Stimulated activated naive CD4-positive, alpha-beta T cell (primary cell): ENCODE measurements around the gene NOD1.
"Not testable (repeated sequence)": the region's sequence is repeated elsewhere in the genome, so short reads cannot be mapped to it uniquely, and the experiment has no call there.

Experiments
- DNase-seq, 6 experiments: peaks; one replicate each; lab custom pipeline; 2025; lab: John Stamatoyannopoulos, UW

The NOD1 gene

DNA sequence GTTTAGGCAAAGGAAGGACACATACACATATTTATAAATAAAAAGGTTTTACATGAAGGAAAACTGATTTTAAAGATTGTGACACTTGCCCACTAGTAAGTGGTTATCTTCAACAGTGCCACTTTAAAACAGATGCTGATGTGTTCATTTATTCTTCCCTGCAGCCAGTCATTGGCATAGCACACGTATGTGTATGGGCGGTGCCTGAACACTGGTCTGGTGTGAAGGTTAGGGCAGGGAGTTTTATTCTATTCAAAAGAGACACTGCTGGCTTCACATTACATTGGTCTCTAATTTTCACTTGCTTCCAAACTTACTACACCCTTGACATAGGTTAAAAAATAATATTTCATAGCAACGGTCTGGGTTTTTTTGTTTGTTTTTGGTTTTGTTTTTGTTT, 57.9 kb downstream of the NOD1 start:
- no peak for DNase-seq

DNA sequence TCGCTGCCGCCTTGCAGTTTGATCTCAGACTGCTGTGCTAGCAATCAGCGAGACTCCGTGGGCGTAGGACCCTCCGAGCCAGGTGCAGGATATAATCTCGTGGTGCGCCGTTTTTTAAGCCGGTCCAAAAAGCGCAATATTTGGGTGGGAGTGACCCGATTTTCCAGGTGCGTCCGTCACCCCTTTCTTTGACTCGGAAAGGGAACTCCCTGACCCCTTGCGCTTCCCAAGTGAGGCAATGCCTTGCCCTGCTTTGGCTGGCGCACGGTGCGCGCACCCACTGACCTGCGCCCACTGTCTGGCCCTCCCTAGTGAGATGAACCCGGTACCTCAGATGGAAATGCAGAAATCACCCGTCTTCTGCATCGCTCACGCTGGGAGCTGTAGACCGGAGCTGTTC, 58.5 kb downstream of the NOD1 start:
- not testable (repeated sequence) for DNase-seq

DNA sequence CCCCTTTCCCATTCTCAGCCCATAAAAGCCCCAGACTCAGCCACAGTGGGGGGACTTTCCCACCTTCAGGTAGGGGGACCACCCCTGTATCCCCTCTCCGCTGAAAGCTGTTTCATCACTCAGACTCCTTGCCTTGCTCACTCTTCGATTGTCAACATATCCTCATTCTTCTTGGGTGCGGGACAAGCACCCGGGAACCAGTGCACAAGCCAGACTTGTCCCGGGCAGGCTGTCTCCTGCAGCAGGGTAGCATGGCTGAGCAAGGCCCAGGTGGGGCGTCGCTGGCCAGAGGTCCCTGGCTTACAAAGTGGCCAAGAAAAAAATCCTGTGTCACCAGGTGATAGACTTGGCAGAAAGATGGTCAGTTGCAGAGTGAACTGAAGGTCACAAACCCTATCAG, 64.7 kb downstream of the NOD1 start:
- DNase-seq: no peak

DNA sequence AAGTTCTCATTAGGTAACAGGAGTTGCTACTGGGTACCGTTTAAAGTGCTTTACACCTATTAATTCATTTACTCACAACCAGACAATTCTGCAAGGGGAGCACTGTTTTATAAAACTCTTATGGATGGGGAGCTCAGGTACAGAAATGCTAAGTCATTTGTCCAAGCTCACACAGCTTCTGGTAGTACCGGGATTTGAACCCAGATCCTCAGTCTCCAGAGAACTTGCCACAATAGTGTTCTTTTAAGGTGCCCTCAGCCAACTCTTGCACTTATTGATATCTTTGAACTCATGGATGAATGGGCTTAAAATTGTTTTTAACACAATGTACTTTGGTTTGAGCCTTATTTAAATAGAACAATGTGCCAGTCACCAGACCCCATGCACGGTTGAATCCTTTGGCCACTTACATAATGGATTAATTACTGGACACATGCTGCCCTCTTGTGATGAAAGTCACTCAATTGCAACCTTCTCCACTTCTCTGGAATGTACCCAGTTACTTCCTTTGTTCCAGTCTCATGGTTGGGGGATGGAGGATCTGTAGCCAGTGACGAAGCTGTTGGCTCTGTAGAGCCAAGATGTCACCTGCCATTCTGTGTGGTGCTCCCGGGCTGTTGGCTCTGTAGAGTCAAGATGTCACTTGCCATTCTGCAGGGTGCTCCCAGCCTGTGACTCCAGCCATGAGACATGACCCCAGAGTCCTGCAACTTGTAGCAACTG, 65.6 kb downstream of the NOD1 start:
- no peak for DNase-seq

DNA sequence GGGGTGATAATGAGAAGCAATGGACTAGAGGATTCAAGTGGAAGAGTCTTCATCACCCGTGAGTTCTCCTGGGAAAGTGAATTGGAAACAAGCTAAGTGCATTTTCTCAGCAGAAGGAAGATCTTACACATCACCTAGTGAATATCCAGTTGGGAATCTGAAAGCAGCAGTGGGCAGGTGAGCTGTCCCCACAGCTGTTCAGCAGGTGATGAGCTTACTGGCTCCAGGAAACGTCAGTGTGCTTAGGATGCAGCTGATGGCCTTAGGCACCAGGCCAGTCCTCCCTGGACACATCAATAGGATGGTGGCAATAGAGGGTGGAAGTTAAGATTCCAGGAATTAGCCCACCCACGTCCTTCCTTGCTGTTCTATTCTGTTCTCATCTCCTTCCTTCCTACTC, 66.7 kb downstream of the NOD1 start:
- no peak for DNase-seq

DNA sequence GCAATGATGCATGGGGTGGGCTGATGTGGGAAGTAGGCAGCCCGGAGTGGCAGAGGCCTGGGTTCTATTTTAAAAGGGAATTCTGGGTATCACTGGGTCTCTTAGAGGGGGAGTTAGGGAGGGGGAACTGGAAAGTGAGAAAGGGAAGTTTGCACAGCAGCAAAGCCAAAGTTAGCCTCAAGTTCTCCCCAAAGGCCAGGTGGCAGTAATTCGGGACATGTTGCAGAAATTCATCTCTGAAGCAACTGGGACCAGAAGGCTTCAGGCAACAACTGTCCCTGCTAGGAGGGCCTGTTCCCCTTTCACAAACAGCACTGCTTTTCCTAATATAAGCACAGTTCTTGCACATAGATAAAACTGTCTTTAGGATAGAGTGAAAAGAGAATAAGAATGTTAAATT, 67.4 kb downstream of the NOD1 start:
- no peak for DNase-seq

DNA sequence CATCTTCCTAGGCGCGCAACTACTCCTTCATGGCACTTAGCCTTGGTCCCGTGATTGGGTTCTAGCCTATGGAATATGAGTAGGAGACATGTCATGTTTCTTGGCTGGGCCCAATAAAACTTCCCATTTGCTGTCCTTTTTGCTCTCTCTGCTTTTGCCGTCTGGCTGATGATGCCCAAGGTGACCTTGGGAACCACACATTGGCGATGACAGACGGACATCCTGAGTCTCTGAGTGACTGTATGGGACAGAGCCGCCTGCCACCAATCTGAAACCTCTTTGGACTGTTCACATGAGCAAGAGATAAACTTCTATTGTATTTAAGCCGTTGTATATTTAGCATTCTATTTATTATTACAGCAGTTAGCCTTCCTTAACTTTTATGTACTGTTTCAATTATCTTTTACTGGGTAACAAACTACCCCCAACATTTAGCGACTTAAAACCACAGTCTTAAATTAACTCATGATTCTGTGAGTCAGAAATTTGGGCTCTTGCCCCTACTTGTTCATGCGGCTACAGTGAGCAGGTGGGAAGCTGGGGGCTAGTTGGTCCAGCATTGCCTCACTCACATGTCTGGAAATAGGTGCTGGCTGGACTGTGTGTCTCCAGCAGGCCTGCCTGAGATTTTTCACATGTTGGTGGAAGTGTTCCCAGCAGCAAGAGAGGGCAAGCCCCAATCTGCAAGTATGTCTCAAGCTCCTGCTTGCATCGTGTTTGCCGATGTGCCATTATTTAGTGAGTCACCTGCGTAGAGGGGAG, 71.7 kb downstream of the NOD1 start:
- no peak for DNase-seq

DNA sequence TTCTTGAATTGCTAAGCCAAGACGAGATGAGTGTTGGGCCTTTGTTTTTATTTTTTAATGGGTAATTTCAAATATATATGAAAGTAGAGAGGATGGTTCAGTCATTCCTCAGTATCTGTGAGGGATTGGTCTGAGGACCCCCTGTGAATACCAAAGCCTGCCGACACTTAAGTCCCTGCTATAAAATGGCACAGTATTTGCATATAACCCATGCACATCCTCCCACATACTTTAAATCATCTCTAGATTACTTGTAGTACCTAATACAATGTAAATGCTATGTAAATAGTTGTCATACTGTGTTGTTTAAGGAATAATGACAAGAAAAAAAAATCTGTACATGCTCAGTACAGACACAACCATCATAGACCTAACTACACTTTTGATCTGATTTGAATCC, 73.4 kb downstream of the NOD1 start:
- DNase-seq: no peak

DNA sequence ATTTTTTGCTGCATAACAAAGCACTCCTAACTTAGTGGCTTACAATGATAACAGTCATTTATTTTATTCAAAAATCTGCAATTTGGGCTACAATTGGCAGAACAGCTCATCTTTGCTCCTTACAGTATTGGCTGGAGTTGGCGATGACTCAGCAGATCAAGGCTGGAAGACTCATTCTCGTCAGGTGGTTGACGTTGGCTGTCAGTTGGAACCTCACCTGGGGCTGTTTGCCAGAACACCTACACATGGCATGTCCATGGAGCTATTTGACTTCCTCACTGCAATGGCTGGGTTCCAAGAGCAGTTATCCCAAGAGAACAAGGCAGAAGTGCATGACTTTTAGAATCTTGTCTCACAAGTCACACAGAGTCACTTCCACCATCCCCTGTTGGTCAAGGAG, 75.1 kb downstream of the NOD1 start:
- no peak for DNase-seq

DNA sequence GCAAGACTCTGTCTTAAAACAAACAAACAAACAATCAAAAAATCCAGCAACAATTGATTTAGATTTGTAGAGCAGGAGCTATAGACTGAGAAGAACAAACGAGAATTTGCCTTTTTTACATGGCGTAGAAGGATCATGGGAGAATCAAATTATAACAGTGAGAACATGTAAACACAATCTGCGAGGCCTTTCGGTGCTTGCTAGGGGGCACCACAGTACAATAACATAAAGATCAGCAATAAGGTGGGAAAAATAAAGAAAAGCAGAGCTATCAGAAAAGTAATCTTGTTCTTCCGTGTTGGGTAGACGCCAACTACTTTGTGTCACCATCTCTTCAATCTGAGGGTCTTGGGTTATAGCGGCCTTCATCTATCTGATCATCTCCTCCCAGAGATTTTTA, 82.2 kb downstream of the NOD1 start:
- no peak for DNase-seq

DNA sequence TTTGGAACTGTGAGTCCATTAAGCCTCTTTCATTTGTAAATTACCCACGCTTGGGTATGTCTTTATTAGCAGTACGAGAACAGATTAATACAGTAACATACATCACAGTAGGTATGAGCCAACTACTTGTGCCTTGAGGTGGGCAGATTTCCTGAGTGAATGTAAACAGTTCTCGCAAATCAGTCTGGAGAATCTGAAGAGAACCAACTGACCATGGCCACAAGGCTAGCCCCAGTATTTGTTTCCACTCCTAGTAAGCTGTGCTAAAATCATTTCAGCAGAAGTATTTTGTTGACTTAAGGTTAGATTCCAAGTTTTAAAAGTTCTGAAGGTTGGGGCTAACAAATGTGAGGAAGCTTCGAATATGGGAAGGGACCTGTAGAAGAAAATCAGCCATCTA, 82.9 kb downstream of the NOD1 start:
- DNase-seq: no peak

DNA sequence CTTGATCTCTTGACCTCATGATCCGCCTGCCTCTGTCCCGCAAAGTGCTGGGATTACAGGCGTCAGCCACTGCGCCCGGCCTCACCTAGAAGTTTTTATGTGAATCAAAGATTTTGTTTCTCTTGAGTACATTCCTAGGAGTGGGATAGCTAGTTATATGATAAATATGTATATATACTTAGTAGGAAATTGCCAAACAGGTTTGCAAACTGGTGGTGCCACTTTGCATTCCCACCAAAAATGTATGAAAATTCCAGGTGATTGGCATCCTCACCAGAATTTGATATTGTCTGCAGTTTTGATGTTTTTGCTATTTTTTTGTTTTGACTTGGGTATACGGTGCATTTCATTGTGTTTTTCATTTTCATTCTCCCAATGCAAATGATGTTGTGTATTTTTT, 86.8 kb downstream of the NOD1 start:
- no peak for DNase-seq

DNA sequence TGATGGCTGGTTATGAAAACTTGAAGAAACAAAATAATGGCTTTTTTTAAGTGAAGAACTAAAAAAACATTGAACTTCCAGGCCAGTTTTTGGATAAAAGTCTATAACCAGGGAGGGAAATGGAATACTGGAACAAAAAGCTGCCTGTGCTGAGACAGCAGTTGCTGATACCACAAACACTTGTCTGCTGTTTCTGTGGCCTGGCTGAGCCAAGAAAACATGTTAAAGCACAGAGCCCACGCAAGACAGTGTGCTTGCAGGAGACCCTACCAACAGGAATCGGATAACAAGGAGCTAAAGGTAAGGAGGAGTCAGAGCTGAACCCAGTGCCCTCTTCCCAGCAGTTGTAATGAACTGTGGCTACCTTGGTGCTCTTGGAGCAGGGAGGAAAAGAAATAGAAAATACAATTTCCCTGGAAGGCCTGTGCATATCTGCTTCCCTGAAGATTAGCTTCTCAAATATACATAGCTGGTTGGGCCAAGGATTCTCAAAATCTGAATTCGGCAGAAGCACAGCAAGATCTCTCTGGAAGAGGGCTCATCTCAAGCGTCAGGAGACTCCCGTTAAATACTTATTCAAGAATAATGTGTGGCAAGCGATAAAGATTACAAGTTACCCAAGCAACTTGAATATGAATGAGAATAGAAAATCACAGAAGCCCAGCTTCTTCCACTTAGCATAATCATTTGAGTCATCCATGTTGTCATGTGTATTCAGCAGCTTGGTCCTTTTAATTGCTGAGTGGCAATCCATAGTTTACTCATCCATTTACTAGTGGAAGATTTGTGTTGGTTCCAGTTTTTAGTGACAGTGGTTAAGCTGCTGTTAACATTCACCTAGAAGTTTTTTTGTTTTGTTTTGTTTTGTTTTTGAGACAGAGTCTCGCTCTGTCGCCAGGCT, 87.6 kb downstream of the NOD1 start:
- DNase-seq: no peak

DNA sequence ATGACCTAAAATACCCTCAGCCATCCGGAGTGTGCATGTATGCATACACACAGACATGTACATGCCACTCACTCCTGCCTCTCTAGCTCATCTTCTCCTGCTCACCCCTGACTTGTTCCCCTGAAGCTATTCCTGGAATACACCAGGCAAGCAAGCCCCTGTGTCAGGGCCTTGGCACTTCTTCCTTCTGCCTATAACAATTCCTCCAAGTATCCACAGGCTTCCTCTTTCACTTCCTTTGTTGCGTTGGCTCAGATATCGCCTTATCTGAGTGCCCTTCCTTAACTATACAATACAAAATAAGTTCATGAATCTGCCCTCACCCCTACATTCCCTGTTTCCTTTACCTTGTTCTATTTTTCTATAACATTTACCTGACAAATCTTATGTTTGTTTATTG, 88.8 kb downstream of the NOD1 start:
- DNase-seq: no peak

DNA sequence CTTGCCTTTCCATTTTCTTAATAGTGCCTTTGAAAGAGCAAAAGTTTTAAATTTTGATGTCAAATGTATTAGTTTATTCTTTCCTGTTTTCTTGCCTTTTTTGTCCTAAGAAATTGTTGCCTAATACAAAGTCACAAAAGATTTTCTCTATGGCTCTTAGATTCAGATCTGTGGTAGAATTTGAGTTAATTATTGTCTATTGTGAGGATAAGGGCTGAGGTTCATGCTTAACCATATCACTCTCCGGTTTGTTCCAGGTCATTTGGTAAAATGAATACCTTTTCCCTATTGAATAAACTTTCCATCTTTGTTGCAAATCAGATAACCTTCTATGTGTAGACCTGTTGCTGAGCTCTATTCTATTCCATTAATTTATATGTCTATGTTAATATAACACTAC, 96.0 kb downstream of the NOD1 start:
- DNase-seq: no peak

DNA sequence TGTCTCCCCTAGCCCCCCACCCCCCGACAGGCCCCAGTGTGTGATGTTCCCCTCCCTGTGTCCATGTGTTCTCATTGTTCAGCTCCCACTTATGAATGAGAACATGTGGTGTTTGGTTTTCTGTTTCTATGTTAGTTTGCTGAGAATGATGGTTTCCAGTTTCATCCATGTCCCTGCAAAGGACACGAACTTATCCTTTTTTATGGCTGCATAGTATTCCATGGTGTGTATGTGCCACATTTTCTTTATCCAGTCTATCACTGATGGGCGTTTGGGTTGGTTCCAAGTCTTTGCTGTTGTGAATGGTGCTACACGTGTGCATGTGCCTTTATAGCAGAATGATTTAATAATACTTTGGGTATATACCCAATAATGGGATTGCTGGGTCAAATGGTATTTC, 97.8 kb downstream of the NOD1 start:
- DNase-seq: not testable (repeated sequence)

DNA sequence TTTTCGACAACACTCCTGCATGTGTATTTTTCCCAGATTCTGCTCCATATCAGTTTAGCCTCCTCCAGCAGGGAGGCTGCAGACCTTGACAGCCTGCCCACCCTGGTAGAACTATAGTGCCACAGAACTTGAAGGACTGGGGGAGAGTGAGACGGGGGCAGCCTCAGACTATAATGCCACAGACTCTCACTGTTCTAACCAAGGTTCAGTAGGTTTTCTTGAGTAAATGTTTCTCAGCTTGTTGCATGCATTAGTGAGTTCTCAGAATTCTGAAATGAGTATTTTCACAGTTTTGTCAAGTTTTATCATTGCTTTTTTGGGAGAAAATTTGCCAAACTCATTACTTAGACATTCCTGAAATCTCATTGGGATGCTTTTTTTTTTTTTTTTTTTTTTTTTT, 98.3 kb downstream of the NOD1 start:
- DNase-seq: no peak

DNA sequence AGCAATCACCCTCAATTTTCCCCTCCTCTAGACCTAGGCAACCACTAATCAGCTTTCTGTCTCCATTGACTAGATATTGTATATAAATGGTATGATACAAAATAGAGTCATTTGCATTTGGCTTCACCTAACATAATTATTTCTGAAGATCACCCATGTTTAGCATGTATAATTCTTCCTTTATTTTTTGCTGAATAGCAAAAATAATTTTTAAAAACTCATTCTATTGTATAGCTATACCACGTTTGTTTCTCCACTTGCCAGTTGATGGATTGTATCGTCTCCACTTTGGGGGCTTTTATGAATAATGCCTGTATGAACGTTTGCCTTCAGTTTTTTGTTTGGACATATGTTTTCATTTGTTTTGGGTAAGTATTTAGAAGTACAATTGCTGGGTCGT, 98.8 kb downstream of the NOD1 start:
- DNase-seq: no peak

DNA sequence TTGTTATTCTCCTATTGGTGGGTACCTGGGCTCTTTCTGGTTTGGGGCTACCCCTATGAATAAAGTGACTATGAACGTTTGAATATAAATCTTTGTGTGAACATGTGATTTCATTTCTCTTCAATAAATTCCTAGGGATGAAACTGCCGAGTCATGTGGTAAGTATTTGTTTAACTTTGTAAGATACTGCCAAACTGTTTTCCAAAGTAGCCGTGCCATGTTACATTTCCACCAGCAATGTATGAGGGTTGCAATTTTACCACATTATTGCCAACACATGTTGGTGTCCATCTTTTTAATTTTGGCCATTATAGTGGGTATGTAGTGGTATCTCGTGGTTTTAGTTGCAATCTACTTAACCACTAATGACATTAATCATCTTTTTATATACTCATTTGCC, 99.5 kb downstream of the NOD1 start:
- no peak for DNase-seq

DNA sequence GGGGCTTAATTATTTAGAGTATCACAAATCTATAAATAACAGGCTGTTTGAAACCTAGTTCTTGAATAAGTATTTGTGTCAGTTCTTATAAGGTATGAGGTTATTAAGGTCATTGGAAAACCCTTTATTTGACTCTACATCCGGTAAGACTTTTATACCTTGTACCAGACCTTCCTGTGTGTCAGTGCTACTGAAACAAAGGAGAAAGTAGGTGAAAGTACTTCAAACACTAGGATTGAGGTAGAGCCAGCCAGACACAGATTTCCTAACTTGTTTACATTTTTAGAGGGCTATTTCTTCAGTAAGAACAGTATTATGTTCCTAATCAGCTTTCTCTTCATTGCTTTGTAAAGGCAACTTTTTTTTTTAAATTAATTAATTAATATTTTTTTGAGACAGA, 100.3 kb downstream of the NOD1 start:
- DNase-seq: no peak
